H9 (cell line): Measurements from ENCODE around the gene DMRTA2. TPM values are rescaled to one million over a fixed set of nuclear protein-coding genes. Genes with fewer than 3 reads are reported as not detected.

Experiments used
- DNase-seq: peaks from one replicate; pipeline ENCODE4 v3.0.0-alpha.2; 2017
- H2AFZ ChIP-seq: one replicate; pipeline ENCODE4 v1.6.1; 2013; ENCODE audit warnings: mild to moderate bottlenecking, low read length, control low read depth, moderate library complexity
- H2AK5ac ChIP-seq: 2 replicates; pipeline ENCODE4 v1.6.1; 2013; ENCODE audit warnings: low read length, control low read depth, mixed read lengths; ENCODE audit not compliant: insufficient read length
- H2BK120ac ChIP-seq: one replicate; pipeline ENCODE4 v1.6.1; 2013; ENCODE audit warnings: low read depth, mild to moderate bottlenecking, low read length, control low read depth, inconsistent platforms; ENCODE audit not compliant: poor library complexity, severe bottlenecking
- H2BK12ac ChIP-seq: 2 replicates; pipeline ENCODE4 v1.6.1; 2013; ENCODE audit warnings: low read length, control low read depth, mixed read lengths, low read depth; ENCODE audit not compliant: insufficient read length
- H2BK15ac ChIP-seq: 2 replicates; pipeline ENCODE4 v1.6.1; 2013; ENCODE audit warnings: low read depth, low read length, control low read depth
- H2BK20ac ChIP-seq: one replicate; pipeline ENCODE4 v1.6.1; 2013; ENCODE audit warnings: low read depth, mild to moderate bottlenecking, low read length, control low read depth, inconsistent platforms; ENCODE audit not compliant: poor library complexity, severe bottlenecking
- H2BK5ac ChIP-seq: 2 replicates; pipeline ENCODE4 v1.6.1; 2013; ENCODE audit warnings: low read length, control low read depth, mixed read lengths; ENCODE audit not compliant: insufficient read length
- H3K14ac ChIP-seq: 2 replicates; pipeline ENCODE4 v1.6.1; 2013; ENCODE audit warnings: low read length, control low read depth; ENCODE audit not compliant: insufficient read depth
- H3K18ac ChIP-seq: 2 replicates; pipeline ENCODE4 v1.6.1; 2013; ENCODE audit warnings: low read depth, mild to moderate bottlenecking, mixed read lengths, low read length, control low read depth; ENCODE audit not compliant: insufficient read length
- H3K23ac ChIP-seq: 2 replicates; pipeline ENCODE4 v1.6.1; 2013; ENCODE audit warnings: low read length, control low read depth, mixed read lengths, low read depth; ENCODE audit not compliant: insufficient read length
- H3K23me2 ChIP-seq: 2 replicates; pipeline ENCODE4 v1.6.1; 2013; ENCODE audit warnings: low read depth, mild to moderate bottlenecking, mixed read lengths, low read length, control low read depth; ENCODE audit not compliant: insufficient read length, poor library complexity, severe bottlenecking
- H3K27ac ChIP-seq: 2 replicates; pipeline ENCODE4 v1.5.1; 2013; ENCODE audit warnings: low read length, control low read depth, mixed read lengths, low read depth; ENCODE audit not compliant: insufficient read length
- H3K27me3 ChIP-seq: 2 replicates; pipeline ENCODE4 v1.6.1; 2013; ENCODE audit warnings: low read length, control low read depth, inconsistent platforms; ENCODE audit not compliant: insufficient read depth
- H3K4ac ChIP-seq: 2 replicates; pipeline ENCODE4 v1.6.1; 2013; ENCODE audit warnings: low read depth, mild to moderate bottlenecking, control low read depth, inconsistent platforms, low read length, moderate library complexity
- H3K4me1 ChIP-seq: 2 replicates; pipeline ENCODE4 v1.6.1; 2013; ENCODE audit warnings: low read length, control low read depth, inconsistent platforms; ENCODE audit not compliant: insufficient read depth
- H3K4me2 ChIP-seq: 2 replicates; pipeline ENCODE4 v1.6.1; 2013; ENCODE audit warnings: low read length, control low read depth, mixed read lengths; ENCODE audit not compliant: insufficient read length, insufficient read depth
- H3K56ac ChIP-seq: 2 replicates; pipeline ENCODE4 v1.6.1; 2013; ENCODE audit warnings: low read depth, mild to moderate bottlenecking, mixed read lengths, low read length, control low read depth; ENCODE audit not compliant: insufficient read length
- H3K79me1 ChIP-seq: 2 replicates; pipeline ENCODE4 v1.6.1; 2013; ENCODE audit warnings: low read depth, mild to moderate bottlenecking, moderate library complexity, low read length, control low read depth, inconsistent platforms; ENCODE audit not compliant: insufficient read depth, poor library complexity, severe bottlenecking
- H3K79me2 ChIP-seq: 2 replicates; pipeline ENCODE4 v1.6.1; 2013; ENCODE audit warnings: low read length, control low read depth, inconsistent platforms; ENCODE audit not compliant: insufficient read depth
- H3K9ac ChIP-seq: 2 replicates; pipeline ENCODE4 v1.6.1; 2013; ENCODE audit warnings: low read length, control low read depth, mixed read lengths; ENCODE audit not compliant: insufficient read length; ENCODE audit errors: extremely low read depth
- H3K9me3 ChIP-seq: one replicate; pipeline ENCODE4 v1.6.1; 2013; ENCODE audit warnings: low read depth, low read length, inconsistent platforms; ENCODE audit not compliant: control insufficient read depth
- H3T11ph ChIP-seq: one replicate; pipeline ENCODE4 v1.6.1; 2013; ENCODE audit warnings: mild to moderate bottlenecking, low read length, control low read depth, inconsistent platforms
- H4K20me1 ChIP-seq: one replicate; pipeline ENCODE4 v1.6.1; 2013; ENCODE audit not compliant: control insufficient read depth, insufficient read length, insufficient read depth
- H4K5ac ChIP-seq: 2 replicates; pipeline ENCODE4 v1.6.1; 2013; ENCODE audit warnings: low read depth, mild to moderate bottlenecking, mixed read lengths, low read length, control low read depth; ENCODE audit not compliant: insufficient read length
- H4K8ac ChIP-seq: replicated peaks from 2 replicates; pipeline ENCODE4 v1.6.1; 2013; ENCODE audit warnings: low read length, control low read depth, mixed read lengths, low read depth; ENCODE audit not compliant: insufficient read length
- H4K91ac ChIP-seq: 2 replicates; pipeline ENCODE4 v1.6.1; 2013; ENCODE audit warnings: low read depth, mild to moderate bottlenecking, moderate library complexity, mixed read lengths, low read length, control low read depth; ENCODE audit not compliant: insufficient read length
- H3K27ac Mint-ChIP-seq, 3 experiments: 2 replicates in 2 of 3; 3 replicates in 1 of 3; pipeline ENCODE4 v1.8.0; 2020 to 2021; ENCODE audit warnings: mixed read lengths in 3 of 3, mild to moderate bottlenecking in 1 of 3, moderate library complexity in 1 of 3
- H3K27me3 Mint-ChIP-seq: 2 replicates; pipeline ENCODE4 v1.8.0; 2021; ENCODE audit warnings: low read depth, mild to moderate bottlenecking, moderate library complexity, mixed read lengths
- H3K36me3 Mint-ChIP-seq, 3 experiments: 2 replicates in 2 of 3; 3 replicates in 1 of 3; pipeline ENCODE4 v1.8.0; 2020 to 2021; ENCODE audit warnings: low read depth in 3 of 3, mixed read lengths in 3 of 3; ENCODE audit not compliant: insufficient read depth in 1 of 3
- H3K4me1 Mint-ChIP-seq, 2 experiments: 2 replicates each; pipeline ENCODE4 v1.8.0; 2020; ENCODE audit warnings: mixed read lengths in 2 of 2
- H3K4me3 Mint-ChIP-seq, 2 experiments: 2 replicates in 1 of 2; 3 replicates in 1 of 2; pipeline ENCODE4 v1.8.0; 2020 to 2021; ENCODE audit warnings: mild to moderate bottlenecking in 2 of 2, mixed read lengths in 2 of 2, moderate library complexity in 1 of 2
- H3K9me3 Mint-ChIP-seq, 2 experiments: 2 replicates in 1 of 2; 3 replicates in 1 of 2; pipeline ENCODE4 v1.8.0; 2020; ENCODE audit warnings: mild to moderate bottlenecking in 2 of 2, mixed read lengths in 2 of 2, moderate library complexity in 1 of 2
- CTCF ChIP-seq: fragments of 200-600 bp; sonication (generic); conservative IDR thresholded peaks from 3 replicates; pipeline ENCODE4 v1.8.0; 2021; ENCODE audit warnings: antibody characterized with exemption, mild to moderate bottlenecking
- WGBS: extraction: QIAGEN DNeasy Blood & Tissue Kit; methylation state at CpG from one replicate; pipeline ENCODE4 v1.1.7; 2013; ENCODE audit warnings: missing lambda C conversion rate, low lambda C conversion rate, mixed read lengths; ENCODE audit not compliant: insufficient read length; ENCODE audit errors: extremely low coverage; 5-methylcytosine and 5-hydroxymethylcytosine counted together
- total RNA-seq: library from RNA; stranded (reverse); gene quantifications from 2 replicates; pipeline ENCODE4 v1.2.1, GENCODE V29; 2021

Gene DMRTA2
- total RNA-seq, 1 experiment from 2014 or later = 0.11 TPM

GRCh38 chr1:50436489-50436888, 13.2 kb upstream of the DMRTA2 start:
- Histone ChIP-seq H2BK5ac (no peak overlapping the region), H2AK5ac (no peak overlapping the region), H3K18ac (no peak overlapping the region), H4K20me1 (no peaks in the 10 kb centered on the region), H2BK12ac (no peak overlapping the region), H2BK20ac (no peak overlapping the region), H3K56ac (no peak overlapping the region), H3K9me3 (no peaks in the 10 kb centered on the region), H3K23ac (no peak overlapping the region), H2BK15ac (no peak overlapping the region), H3K14ac (no peak overlapping the region), H2BK120ac (no peak overlapping the region), H3K23me2 (no peaks in the 10 kb centered on the region), H3K27ac (no peak overlapping the region), H3K9ac (no peak overlapping the region), H4K8ac (no peak overlapping the region), H3K4me1 (no peaks in the 10 kb centered on the region), H3K27me3 (peaks cover 17% of the 10 kb centered on the region), H3K79me1 (no peaks in the 10 kb centered on the region), H4K91ac (no peak overlapping the region), H3K79me2 (no peaks in the 10 kb centered on the region), H3K4me2 (no peak overlapping the region), H4K5ac (no peak overlapping the region), H3T11ph (no peak overlapping the region), H2AFZ (no peak overlapping the region), H3K4ac (no peak overlapping the region)
- Mint-ChIP-seq H3K27me3 (peaks cover 37% of the 10 kb centered on the region), H3K9me3 (no peaks in the 10 kb centered on the region), H3K36me3 (peaks cover 0 to 6% (median 0%) of the 10 kb centered on the region in 3 experiments; a peak in 1 of 7 replicates), H3K27ac (no peak overlapping the region), H3K4me3 (no peak overlapping the region), H3K4me1 (no peaks in the 10 kb centered on the region)
- no CpG with 5 or more reads among the region's 6 CpGs for WGBS
- no peak for TF ChIP-seq CTCF
- DNase-seq = no peak
